ENCODE measurements around the gene LRRFIP1. TPM values are rescaled to one million over a fixed set of nuclear protein-coding genes. Genes with fewer than 3 reads are reported as not detected.

The LRRFIP1 gene
- total and polyA plus RNA-seq, 9 of the 15 experiments (the other 6 are each of a cell fraction or from before 2014, with no cell fraction given) = 13.1 to 45.2 (median 31.3) TPM

DNA sequence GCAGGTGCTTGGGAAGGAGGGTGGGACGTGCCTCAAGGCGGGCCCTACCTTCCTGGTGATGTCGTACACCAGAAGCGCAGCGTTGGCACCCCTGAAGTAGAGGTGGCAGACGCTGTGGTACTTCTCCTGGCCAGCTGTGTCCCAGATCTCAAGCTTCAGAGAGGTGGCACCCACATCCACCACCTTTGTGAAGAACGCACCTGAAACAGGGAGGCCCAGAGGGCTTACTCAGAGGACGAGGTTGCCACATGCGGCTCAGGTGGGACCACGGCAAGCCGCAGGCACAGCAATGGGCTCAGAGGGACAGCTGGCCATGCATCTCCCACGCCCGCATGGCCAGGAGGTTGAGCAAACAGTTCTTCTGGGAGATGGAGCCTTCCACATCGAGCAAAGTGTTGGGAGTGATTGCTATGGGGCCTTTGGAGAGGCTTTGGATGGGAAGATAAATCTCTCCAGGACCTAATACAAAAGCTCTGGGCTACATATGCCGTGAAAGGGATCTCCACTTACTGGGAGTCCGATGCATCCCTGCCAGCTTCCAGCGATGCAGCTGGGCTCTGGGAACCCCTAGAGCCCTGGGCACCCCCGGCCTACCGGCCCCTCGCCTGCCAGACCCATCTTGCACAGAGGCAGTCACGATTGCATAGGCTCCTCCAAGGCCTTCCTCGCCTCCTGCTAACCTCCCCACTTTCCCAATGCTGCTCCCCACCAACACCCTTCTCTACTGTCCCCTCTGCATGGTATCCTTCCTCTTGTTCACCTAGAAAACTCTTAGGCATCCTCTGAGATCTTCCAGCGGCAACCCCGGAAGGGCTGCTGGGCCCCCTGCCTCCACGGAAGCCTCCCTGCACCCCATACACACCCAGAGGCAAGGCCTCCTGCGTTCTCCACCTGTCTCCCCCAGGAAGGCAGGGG, 49.2 kb upstream of the LRRFIP1 start (continued):
- TF ChIP-seq NR2C2 (CRISPR knock-in tag; IDR thresholded peaks at IDR 0.05) (no peak), NR2C2 (tag; IDR thresholded peaks at IDR 0.05) (no peak), HMG20A (CRISPR knock-in tag; conservative IDR thresholded peaks at IDR 0.05) (no peak), RFX5 (IDR thresholded peaks at IDR 0.05; ENCODE audit: low read depth, low read length) (no peak), ZFP30 (CRISPR knock-in tag; IDR thresholded peaks at IDR 0.05; ENCODE audit: borderline replicate concordance) (no peak), RBM22 (IDR thresholded peaks at IDR 0.05; ENCODE audit: low read depth, low read length, poor library complexity, severe bottlenecking) (no peak)
- TF ChIP-seq, protein P1, sequence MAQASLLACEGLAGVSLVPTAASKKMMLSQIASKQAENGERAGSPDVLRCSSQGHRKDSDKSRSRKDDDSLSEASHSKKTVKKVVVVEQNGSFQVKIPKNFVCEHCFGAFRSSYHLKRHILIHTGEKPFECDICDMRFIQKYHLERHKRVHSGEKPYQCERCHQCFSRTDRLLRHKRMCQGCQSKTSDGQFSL (CRISPR knock-in tag; IDR thresholded peaks at IDR 0.05) = no peak
- TF ChIP-seq, protein P1 (tag; IDR thresholded peaks at IDR 0.05) = no peak

DNA sequence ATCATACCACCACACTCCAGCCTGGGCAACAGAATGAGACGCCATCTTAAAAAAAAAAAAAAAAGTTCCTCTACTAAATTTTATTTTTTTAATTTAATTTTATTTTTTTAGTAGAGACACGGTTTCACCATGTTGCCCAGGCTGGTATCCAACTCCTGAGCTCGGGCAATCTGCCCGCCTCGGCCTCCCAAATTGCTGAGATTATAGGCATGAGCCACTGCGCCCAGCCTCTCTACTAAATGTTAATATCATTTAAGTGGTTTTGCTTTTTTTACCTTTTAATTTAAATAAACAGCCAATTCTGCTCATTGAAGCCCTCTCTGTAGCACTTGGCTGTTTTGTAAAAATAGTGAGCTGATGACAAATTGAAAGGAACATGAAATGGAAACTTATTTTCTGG, 46.1 kb upstream of the LRRFIP1 start:
- H4K20me1 ChIP-seq (replicated peaks; ENCODE audit: control insufficient read depth, insufficient read depth, low read length) = no peaks in the 10 kb centered on the region
- ATAC-seq = no peak
- BruUV-seq (replicated peaks) = no TSS peak
- intact Hi-C loops (cut with micrococcal nuclease) = loop anchor here (10.0 kb wide), 1 partner anchor 163 kb away; no protein-coding TSS in a partner anchor
- ChIA-PET CTCF (ENCODE audit: low intra/inter-chr PET ratio) (no interaction called here), POLR2A (interaction anchor here (0.7 kb wide), 1 partner anchor 13 kb away, joined by 3 read pairs; no protein-coding TSS in a partner anchor)
- no peak overlapping the region for H2AFZ ChIP-seq (ENCODE audit: low read depth, low read length)
- in situ Hi-C loops (cut with MboI) = no loop called here
- peaks cover 0 to 5% of the 10 kb centered on the region in 2 experiments; a peak in 1 of 5 replicates for H3K4me1 ChIP-seq (replicated peaks in 1 of 2; ENCODE audit: control insufficient read depth in 2 of 2, insufficient read depth in 2 of 2, low read length in 2 of 2)
- 0% methylated on average over 5 of the region's 6 CpGs for WGBS (ENCODE audit: insufficient coverage, low coverage, missing lambda C conversion rate)
- no peaks in the 10 kb centered on the region for H3K9me1 ChIP-seq (ENCODE audit: control insufficient read depth, insufficient read depth, low read length)
- H3K4me2 ChIP-seq (ENCODE audit: insufficient read depth, low read length) = no peak overlapping the region
- no peaks in the 10 kb centered on the region for H3K9me3 ChIP-seq (replicated peaks; ENCODE audit: control insufficient read depth, insufficient read depth, low read depth, low read length)
- no peak overlapping the region for H3K4me3 ChIP-seq
- H3K9ac ChIP-seq (ENCODE audit: insufficient read depth in 1 of 2, low read depth in 2 of 2, low read length in 2 of 2) = no peak overlapping the region
- no peak for FAIRE-seq
- no peak overlapping the region for H3K27ac ChIP-seq (ENCODE audit: extremely low read depth, low read depth, low read length)
- no peaks in the 10 kb centered on the region for H3K79me2 ChIP-seq (ENCODE audit: control insufficient read depth, insufficient read depth, low read length)
- DNase-seq (ENCODE audit: extremely low read depth in 1 of 4, low spot score in 3 of 4) = no peak
- H3K27me3 ChIP-seq (ENCODE audit: control insufficient read depth in 2 of 2, insufficient read depth in 2 of 2, low read length in 2 of 2) = peaks cover 4 to 62% of the 10 kb centered on the region in 2 experiments; a peak in 3 of 5 replicates
- no peaks in the 10 kb centered on the region for H3K36me3 ChIP-seq (ENCODE audit: control insufficient read depth, insufficient read depth, low read length)
- TF ChIP-seq TAF1 (IDR thresholded peaks at IDR 0.05; ENCODE audit: control insufficient read depth, extremely low read depth, insufficient read depth, low read length, severe bottlenecking) (no peak), LEF1 (IDR thresholded peaks at IDR 0.05) (no peak), ZFP1 (CRISPR knock-in tag; IDR thresholded peaks at IDR 0.05) (no peak)
- TF ChIP-seq, protein P2, sequence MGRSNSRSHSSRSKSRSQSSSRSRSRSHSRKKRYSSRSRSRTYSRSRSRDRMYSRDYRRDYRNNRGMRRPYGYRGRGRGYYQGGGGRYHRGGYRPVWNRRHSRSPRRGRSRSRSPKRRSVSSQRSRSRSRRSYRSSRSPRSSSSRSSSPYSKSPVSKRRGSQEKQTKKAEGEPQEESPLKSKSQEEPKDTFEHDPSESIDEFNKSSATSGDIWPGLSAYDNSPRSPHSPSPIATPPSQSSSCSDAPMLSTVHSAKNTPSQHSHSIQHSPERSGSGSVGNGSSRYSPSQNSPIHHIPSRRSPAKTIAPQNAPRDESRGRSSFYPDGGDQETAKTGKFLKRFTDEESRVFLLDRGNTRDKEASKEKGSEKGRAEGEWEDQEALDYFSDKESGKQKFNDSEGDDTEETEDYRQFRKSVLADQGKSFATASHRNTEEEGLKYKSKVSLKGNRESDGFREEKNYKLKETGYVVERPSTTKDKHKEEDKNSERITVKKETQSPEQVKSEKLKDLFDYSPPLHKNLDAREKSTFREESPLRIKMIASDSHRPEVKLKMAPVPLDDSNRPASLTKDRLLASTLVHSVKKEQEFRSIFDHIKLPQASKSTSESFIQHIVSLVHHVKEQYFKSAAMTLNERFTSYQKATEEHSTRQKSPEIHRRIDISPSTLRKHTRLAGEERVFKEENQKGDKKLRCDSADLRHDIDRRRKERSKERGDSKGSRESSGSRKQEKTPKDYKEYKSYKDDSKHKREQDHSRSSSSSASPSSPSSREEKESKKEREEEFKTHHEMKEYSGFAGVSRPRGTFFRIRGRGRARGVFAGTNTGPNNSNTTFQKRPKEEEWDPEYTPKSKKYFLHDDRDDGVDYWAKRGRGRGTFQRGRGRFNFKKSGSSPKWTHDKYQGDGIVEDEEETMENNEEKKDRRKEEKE (IDR thresholded peaks at IDR 0.05; ENCODE audit: borderline replicate concordance in 1 of 2, control insufficient read depth in 1 of 2, low read depth in 2 of 2, low read length in 1 of 2) = no peak
- TF ChIP-seq, protein P3, sequence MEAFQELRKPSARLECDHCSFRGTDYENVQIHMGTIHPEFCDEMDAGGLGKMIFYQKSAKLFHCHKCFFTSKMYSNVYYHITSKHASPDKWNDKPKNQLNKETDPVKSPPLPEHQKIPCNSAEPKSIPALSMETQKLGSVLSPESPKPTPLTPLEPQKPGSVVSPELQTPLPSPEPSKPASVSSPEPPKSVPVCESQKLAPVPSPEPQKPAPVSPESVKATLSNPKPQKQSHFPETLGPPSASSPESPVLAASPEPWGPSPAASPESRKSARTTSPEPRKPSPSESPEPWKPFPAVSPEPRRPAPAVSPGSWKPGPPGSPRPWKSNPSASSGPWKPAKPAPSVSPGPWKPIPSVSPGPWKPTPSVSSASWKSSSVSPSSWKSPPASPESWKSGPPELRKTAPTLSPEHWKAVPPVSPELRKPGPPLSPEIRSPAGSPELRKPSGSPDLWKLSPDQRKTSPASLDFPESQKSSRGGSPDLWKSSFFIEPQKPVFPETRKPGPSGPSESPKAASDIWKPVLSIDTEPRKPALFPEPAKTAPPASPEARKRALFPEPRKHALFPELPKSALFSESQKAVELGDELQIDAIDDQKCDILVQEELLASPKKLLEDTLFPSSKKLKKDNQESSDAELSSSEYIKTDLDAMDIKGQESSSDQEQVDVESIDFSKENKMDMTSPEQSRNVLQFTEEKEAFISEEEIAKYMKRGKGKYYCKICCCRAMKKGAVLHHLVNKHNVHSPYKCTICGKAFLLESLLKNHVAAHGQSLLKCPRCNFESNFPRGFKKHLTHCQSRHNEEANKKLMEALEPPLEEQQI (IDR thresholded peaks at IDR 0.05) = no peak

Data from K562 (cell line).